HuH-7.5 (cell line): ENCODE data around the gene CCDC6.
"Not testable (repeated sequence)": the region's sequence is repeated elsewhere in the genome, so short reads cannot be mapped to it uniquely, and the experiment has no call there.

Source experiments
- DNase-seq: peaks from one replicate; pipeline ENCODE4 v3.0.0; 2011; ENCODE audit warnings: low spot score

The CCDC6 gene

DNA sequence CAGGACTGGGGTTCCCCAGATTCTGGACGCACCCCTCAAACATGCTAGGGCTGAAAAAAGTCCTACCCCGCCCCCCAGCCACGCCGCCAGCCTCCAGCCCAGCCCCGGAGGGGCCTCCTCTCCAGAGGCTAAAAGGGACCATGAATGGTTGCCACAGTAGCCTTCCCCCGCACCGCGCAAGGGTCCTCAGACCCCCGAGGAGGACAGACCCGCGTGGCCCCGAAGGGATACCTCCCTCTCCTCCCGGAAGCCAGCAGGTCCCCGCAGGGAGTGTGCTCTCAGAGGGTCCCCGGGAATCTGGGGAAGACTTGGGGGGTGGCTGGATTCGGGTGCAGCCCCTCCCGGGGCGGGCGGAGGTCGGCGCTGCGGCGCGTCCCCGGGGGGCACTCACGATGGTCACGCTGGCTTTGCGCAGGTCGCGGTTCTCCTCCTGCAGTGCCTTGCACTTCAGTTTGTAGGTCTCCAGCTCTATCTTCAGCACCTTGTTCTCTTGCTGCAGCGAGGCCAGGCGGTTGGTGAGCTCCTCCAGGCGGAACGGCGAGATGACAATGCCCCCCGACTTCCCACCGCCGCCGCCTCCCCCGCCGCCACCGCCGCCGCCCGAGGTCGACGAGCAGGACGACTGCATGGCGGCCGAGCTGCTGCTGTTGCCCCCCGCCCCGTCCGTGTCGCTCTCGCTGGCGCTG lies 482 bp downstream of the CCDC6 start:
- no peak for DNase-seq

DNA sequence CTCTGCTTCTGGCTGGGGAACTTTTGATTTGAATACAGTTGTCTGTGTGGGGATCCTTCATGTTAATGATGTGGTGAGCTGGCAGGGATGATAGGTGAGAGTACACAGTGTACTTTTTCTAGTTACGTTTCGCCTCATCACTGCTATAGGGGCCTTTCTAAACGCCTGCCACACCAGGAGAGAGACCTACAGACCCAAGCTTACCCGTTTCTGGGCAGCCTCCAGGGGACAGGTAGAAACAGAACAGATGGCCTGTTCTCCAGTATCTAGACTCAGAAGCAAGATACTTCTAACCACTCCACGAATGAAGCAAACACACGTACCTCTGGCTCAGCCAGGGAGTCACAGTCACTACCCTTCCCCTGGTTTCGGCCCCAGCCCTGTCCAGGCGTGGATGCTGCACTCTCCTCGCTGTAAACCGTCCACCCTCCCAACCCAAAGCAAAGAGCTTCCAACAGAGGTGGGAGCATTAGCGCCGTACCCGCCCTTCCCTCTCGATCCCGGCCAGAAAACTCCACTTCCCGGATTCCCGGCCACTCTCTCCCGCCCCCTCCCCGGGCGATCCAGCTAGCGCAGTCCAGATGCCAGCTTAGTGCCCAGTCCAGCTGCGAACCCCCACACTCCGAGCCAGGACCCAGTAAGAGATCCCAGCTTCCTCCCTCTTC lies 1.2 kb downstream of the CCDC6 start:
- no peak for DNase-seq

GRCh38 chr10:59904426-59905065 lies 1.8 kb downstream of the CCDC6 start:
- DNase-seq, result no peak

DNA sequence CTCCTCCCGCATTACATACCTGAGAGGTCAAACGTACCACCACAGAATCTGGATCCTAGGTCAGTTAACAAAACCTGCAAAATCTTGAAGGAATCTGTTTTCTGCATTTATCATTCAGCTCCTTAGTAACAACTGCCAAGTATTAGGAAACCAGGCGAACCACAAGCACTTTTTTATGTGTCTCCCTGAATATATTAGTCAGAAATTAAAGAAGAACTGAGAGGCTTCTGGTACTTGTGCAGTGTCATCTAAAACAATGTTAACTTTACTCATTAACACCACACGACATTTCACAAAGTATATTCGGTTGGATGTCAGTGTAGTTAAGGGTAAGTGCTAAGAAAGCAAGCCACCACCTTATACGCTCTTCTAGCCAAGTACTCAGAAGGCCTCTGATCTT lies 2.5 kb downstream of the CCDC6 start:
- DNase-seq, result no peak

- no peak for DNase-seq
Observed at GRCh38 chr10:59902016-59902415, 4.3 kb downstream of the CCDC6 start.

DNA sequence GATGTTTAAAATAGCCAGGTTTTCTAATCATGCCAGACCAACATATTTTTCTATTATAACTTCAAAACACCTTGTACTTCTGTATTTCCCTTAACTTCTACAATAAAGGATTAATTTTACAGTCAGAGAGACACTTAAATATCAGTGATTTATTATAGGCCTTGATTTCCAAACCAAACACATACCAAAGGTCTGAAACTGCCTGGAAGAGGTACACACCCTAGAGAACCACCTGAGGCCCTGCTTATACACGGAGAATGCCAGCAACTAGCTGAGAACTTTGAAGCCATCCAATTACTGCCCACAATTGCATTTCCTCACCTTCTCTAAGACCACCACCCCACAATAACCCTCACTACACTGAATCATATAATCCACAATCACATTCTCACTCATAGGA lies 4.9 kb downstream of the CCDC6 start:
- DNase-seq, result no peak

GRCh38 chr10:59900048-59900727 lies 6.2 kb downstream of the CCDC6 start:
- DNase-seq, result no peak

GRCh38 chr10:59898125-59898835 lies 8.1 kb downstream of the CCDC6 start:
- no peak for DNase-seq

DNA sequence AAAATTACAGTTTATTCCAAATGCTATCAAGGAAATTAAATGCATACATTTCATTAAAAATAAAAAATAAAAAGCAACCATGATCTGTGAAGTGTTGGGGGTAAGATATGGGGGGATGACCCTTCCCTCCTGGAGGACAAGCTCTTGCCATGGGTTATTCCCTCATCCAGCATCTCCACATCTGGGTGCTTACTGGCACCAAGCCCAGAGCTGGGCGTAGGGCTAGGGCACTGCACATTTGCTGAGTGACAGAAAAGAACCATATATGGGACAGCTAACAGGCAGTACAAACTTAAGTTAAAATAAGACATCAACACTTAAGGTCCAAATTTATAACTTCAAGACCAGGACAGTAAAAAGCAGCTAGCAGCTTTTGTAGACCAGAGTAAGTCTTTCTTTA lies 10.2 kb downstream of the CCDC6 start:
- no peak for DNase-seq

DNA sequence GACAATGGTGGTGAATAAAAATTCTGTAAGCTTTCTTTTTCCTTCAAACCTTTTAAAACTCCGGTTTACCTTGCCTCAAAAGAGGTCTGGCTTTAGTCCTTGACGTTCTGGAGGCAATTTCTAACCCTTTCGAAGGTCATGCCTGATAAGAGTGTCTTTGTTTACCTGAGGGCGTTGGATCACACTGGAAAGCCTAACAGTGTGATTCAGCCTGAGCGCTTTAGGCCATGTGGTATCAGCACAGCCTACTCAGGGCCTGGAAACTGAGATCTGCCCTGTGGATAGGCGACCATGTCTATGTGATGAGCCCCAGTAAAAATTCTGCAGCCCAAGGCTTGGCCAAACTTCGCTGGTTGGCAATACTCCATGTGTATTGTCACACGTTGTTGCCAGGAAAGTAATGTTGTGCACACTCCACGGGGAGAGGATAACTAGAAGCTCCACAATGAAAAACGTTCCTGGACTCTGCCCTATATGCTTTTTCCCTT lies 10.7 kb downstream of the CCDC6 start:
- peak; percentile 14 for DNase-seq

GRCh38 chr10:59894114-59894513 lies 12.2 kb downstream of the CCDC6 start:
- DNase-seq, result no peak

- no peak for DNase-seq
Observed at GRCh38 chr10:59892697-59893096, 13.7 kb downstream of the CCDC6 start.

DNA sequence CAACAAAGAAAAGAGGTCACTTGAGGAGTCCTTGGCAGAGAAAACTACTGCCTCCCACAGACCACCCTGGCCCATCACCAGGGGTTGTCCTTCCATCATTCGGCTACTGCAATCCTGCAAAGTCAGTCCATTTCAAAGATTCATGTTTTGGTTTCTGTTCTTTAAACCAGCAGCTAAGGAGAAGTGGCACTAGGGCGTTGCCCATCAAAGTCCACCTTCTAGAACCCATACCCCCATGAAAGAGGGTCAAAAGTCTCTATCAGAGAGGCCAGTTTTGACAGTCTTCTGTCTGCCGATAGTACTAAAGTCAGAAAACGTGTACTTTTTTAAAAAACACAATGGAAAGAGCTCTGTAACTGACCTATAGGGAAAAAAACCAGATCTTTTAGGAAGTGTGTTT lies 14.4 kb downstream of the CCDC6 start:
- no peak for DNase-seq

DNA sequence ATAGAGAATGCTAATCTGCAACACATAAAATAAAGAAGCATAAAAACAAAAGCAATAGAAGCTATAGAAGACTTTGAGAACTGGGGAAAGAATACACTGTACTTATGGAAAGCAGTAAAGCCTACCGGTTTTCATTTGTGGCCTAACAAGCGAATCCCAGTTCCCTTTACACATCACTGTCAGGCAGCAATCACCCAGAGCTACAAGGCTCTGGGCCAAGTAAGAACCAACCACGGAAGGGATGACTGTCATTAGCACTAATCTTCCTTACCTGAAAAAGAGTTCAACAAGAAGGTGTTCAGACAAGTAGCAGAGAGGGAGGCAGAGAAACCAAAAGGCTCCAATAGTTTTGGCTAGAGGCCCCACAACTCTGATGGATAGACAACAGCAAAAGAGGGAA lies 15.0 kb downstream of the CCDC6 start:
- DNase-seq, result no peak

DNA sequence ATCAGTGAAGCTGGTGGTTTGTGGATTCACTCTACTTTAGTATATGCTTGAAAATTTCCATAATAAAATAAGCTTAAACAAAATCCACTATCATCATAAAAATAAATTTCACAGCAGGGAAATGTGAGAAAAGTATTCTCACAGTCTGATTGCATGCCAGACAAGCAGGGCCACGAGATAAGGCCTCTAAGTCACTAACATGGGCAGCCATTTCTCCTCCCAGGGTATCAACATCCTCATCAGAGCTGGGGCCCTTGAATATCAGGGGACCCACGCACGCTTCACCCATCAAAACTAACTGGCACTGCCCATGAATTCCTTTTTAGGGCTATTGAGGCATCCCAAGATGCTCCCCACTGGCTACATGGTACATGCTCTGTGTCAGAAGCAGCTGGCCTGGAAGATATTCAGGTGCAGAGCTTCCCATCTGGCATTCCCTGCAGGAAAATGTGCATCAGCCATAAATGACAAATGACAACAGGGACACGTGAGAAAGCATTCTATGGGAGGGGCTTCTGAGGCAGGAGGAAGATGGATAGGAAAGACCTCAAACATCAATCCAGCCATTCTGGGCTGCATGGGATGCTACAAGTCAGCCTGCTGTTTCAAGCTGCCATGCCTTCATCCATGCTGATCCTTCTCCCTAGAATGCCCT lies 17.4 kb downstream of the CCDC6 start:
- DNase-seq, result no peak

GRCh38 chr10:59887972-59888640 lies 18.2 kb downstream of the CCDC6 start:
- DNase-seq, result no peak

- DNase-seq, result no peak
Observed at GRCh38 chr10:59887006-59887405, 19.4 kb downstream of the CCDC6 start.

DNA sequence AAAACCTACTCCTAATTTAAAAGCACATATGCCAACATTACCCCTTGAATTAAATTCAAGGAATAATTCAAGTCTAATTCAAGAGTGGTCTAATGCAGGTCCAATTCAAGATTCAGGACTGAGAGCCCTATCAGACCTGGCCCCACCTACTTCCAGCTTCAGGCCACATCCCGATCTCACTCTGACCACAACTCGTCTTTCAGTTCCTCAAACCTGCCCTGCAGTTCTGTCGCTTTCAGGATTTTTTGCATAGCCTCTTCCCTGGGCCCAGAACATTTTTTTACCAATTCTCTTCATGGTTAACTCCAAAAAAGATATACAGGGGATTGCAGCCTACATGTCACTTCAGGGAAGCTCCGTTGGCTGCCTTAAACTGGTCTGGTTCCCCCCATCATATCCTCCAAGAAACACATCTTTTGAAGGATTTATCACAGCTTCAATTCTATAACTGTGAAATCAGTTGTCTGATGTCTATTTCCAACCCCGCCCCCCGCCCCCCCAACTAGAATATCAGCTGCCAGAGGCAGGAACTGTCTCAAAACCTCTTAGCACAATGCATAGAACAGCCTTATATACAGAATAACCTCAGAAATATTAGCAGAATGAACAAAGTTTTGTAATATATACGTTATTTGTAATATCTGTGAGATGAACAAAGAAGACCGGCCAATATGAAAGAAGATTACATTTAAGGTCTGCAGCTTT lies 20.8 kb downstream of the CCDC6 start:
- no peak for DNase-seq

- not testable (repeated sequence) for DNase-seq
Observed at GRCh38 chr10:59884893-59885292, 21.5 kb downstream of the CCDC6 start.

GRCh38 chr10:59881640-59882039 lies 24.7 kb downstream of the CCDC6 start:
- no peak for DNase-seq
